ENCODE measurements around the gene COL1A1.

The COL1A1 gene

DNA sequence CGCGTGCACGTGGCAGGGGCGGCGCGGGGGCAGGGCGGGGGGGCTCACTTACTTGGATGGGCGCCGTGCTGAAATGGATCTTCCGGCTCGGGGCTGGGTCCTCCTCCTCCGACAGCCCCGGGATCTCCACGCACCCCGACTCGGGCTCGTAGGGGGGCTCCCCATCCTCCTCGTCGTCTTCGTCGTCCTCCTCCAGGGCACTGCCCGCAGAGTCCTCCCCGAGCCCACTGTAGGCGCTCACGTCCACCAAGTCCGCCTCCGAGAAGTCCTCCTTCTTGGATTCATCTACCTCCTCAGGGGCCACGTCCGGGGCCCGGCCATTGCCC lies 52.4 kb downstream of the COL1A1 start:
- no peak for ATAC-seq
- no peak for TF ChIP-seq RARB (CRISPR knock-in tag; IDR thresholded peaks at IDR 0.05)
- no peak for TF ChIP-seq SNAI2 (CRISPR knock-in tag; IDR thresholded peaks at IDR 0.05)
- TF ChIP-seq OSR1 (CRISPR knock-in tag; IDR thresholded peaks at IDR 0.05), result no peak
- TF ChIP-seq ISL1 (CRISPR knock-in tag; IDR thresholded peaks at IDR 0.05), result no peak
- TF ChIP-seq TCF4 (CRISPR knock-in tag; IDR thresholded peaks at IDR 0.05; ENCODE audit: borderline replicate concordance), result no peak
- TF ChIP-seq ZNF70 (CRISPR knock-in tag; IDR thresholded peaks at IDR 0.05), result no peak
- TF ChIP-seq BACH2 (CRISPR knock-in tag; IDR thresholded peaks at IDR 0.05; ENCODE audit: borderline replicate concordance), result no peak
- no peak for TF ChIP-seq GLIS3 (CRISPR knock-in tag; IDR thresholded peaks at IDR 0.05)
- TF ChIP-seq TOX (CRISPR knock-in tag; IDR thresholded peaks at IDR 0.05; ENCODE audit: borderline replicate concordance), result no peak

DNA sequence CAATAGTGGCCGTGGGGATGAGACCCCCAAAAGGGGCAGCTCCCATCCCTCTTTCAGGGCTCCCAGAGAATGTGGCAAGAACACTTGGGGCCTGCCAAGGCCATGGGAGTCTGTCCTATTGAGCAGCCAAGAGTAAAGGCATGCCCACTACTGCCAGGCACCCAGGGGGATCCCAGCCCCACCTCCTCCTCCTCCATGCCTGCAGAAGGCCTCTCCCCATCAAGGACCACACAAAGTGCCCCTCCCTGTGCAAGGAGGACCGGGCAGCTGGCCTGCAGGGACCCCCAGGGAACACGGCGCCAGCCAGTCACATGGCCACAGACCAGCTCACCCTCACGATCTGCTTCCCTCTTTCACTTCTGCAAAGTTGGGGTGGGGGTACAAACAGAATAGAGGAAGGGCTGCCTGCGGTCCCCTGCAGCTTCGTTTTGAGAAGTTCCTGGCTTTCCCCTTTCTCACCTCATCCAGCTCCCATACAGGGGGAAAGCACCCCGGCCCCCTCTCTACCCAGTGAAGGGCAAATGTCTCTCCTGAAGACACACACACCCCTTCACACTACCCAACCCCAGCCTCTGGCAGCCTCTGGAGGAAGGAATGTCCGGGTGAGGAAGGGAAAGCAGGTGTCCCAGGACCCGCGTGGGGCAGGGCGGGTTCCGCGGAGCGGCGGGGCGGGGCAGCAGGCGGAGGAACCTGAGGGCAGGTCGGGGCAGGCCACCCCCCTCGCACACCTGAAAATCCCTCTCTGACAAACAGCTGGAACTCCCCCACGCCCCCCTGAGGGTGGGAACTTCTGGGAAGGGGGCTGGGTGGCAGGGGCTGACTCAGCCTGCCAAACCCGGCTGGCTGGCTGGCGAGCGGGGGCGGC lies 53.0 kb downstream of the COL1A1 start:
- TF ChIP-seq, protein P1, sequence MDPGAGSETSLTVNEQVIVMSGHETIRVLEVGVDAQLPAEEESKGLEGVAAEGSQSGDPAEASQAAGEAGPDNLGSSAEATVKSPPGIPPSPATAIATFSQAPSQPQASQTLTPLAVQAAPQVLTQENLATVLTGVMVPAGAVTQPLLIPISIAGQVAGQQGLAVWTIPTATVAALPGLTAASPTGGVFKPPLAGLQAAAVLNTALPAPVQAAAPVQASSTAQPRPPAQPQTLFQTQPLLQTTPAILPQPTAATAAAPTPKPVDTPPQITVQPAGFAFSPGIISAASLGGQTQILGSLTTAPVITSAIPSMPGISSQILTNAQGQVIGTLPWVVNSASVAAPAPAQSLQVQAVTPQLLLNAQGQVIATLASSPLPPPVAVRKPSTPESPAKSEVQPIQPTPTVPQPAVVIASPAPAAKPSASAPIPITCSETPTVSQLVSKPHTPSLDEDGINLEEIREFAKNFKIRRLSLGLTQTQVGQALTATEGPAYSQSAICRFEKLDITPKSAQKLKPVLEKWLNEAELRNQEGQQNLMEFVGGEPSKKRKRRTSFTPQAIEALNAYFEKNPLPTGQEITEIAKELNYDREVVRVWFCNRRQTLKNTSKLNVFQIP (CRISPR knock-in tag; IDR thresholded peaks at IDR 0.05; ENCODE audit: borderline replicate concordance, low read depth), result no peak
- TF ChIP-seq, protein P2, sequence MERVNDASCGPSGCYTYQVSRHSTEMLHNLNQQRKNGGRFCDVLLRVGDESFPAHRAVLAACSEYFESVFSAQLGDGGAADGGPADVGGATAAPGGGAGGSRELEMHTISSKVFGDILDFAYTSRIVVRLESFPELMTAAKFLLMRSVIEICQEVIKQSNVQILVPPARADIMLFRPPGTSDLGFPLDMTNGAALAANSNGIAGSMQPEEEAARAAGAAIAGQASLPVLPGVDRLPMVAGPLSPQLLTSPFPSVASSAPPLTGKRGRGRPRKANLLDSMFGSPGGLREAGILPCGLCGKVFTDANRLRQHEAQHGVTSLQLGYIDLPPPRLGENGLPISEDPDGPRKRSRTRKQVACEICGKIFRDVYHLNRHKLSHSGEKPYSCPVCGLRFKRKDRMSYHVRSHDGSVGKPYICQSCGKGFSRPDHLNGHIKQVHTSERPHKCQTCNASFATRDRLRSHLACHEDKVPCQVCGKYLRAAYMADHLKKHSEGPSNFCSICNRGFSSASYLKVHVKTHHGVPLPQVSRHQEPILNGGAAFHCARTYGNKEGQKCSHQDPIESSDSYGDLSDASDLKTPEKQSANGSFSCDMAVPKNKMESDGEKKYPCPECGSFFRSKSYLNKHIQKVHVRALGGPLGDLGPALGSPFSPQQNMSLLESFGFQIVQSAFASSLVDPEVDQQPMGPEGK (CRISPR knock-in tag; IDR thresholded peaks at IDR 0.05; ENCODE audit: borderline replicate concordance), result peak; percentile 7; the same call in 1 of the 2 replicates
- ATAC-seq, result peak; percentile 36

DNA sequence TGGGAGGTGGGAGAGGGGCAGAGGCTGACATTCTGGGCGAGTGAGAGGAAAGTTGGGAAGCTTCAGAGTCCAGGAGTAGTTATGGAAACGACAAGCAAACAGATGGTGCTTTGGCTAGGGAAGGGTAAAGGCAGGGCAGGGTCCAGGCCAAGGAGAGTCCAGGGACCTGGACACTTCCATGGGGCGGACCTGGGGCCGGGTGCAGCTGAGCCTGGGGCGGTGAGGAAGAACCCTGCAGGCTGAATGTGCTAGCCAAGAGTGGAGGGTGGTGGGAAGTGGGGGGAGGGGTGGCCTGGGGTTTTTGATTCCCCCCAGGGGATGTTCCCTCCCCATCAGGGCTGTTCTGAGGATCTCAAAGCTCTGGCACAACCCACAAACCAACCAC lies 53.6 kb downstream of the COL1A1 start:
- ATAC-seq, result peak; percentile 25
- TF ChIP-seq ZNF70 (CRISPR knock-in tag; IDR thresholded peaks at IDR 0.05) (no peak), RARB (CRISPR knock-in tag; IDR thresholded peaks at IDR 0.05) (no peak), ZC3H10 (CRISPR knock-in tag; IDR thresholded peaks at IDR 0.05) (no peak)

DNA sequence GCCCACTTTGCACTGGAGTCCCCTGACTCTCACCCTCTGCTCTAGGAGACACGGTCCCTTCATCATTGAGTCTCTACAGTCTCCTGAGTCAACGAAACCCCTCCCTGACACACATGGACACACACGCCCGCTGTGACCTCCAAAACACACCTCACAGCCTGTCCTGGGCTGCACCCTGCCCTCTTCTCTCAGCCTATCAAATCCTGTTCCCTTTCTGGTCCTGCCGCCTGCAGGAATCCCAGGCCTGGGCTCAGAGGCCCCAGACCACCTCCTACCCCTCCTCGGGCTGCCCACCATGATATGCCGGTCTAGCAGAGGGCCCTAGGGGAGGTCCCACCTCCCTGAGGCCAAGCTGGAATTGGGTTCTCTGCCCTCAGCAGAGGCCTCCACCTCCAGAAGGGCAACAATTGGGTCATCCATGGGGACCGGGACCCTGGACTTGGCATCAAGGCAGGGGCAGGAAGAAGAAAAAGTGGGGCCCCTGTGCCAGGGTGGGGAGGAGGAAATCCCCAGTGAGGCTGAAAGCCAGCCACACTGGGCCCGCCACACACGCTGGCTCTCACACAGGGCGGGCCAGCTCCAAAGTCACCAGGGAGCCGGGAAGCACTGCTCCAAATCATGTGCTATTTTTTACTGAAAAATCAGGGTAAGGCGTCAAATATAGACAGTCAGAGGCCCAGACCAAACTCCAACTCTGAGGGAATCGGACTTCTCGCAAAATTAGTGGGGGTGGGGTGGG lies 54.3 kb downstream of the COL1A1 start:
- ATAC-seq, result no peak
- no peak for TF ChIP-seq ZNF8 (CRISPR knock-in tag; IDR thresholded peaks at IDR 0.05)
- TF ChIP-seq SNAI2 (CRISPR knock-in tag; IDR thresholded peaks at IDR 0.05), result no peak
- TF ChIP-seq, protein P3, sequence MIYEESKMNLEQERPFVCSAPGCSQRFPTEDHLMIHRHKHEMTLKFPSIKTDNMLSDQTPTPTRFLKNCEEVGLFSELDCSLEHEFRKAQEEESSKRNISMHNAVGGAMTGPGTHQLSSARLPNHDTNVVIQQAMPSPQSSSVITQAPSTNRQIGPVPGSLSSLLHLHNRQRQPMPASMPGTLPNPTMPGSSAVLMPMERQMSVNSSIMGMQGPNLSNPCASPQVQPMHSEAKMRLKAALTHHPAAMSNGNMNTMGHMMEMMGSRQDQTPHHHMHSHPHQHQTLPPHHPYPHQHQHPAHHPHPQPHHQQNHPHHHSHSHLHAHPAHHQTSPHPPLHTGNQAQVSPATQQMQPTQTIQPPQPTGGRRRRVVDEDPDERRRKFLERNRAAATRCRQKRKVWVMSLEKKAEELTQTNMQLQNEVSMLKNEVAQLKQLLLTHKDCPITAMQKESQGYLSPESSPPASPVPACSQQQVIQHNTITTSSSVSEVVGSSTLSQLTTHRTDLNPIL (CRISPR knock-in tag; IDR thresholded peaks at IDR 0.05; ENCODE audit: low read depth), result no peak
- TF ChIP-seq GLIS3 (CRISPR knock-in tag; IDR thresholded peaks at IDR 0.05), result no peak
- TF ChIP-seq ZFP30 (CRISPR knock-in tag; IDR thresholded peaks at IDR 0.05), result no peak
- TF ChIP-seq ZC3H10 (CRISPR knock-in tag; IDR thresholded peaks at IDR 0.05), result no peak
- no peak for TF ChIP-seq ZNF70 (CRISPR knock-in tag; IDR thresholded peaks at IDR 0.05)
- TF ChIP-seq, protein P2 (CRISPR knock-in tag; IDR thresholded peaks at IDR 0.05; ENCODE audit: borderline replicate concordance), result no peak
- TF ChIP-seq ARNTL (CRISPR knock-in tag; IDR thresholded peaks at IDR 0.05; ENCODE audit: borderline replicate concordance, low read depth), result no peak
- TF ChIP-seq ZFP3 (CRISPR knock-in tag; IDR thresholded peaks at IDR 0.05), result no peak
- TF ChIP-seq ISL1 (CRISPR knock-in tag; IDR thresholded peaks at IDR 0.05), result no peak
- TF ChIP-seq TCF4 (CRISPR knock-in tag; IDR thresholded peaks at IDR 0.05; ENCODE audit: borderline replicate concordance), result no peak
- TF ChIP-seq BACH2 (CRISPR knock-in tag; IDR thresholded peaks at IDR 0.05; ENCODE audit: borderline replicate concordance), result no peak
- TF ChIP-seq ESRRG (CRISPR knock-in tag; IDR thresholded peaks at IDR 0.05), result no peak
- TF ChIP-seq, protein P4, sequence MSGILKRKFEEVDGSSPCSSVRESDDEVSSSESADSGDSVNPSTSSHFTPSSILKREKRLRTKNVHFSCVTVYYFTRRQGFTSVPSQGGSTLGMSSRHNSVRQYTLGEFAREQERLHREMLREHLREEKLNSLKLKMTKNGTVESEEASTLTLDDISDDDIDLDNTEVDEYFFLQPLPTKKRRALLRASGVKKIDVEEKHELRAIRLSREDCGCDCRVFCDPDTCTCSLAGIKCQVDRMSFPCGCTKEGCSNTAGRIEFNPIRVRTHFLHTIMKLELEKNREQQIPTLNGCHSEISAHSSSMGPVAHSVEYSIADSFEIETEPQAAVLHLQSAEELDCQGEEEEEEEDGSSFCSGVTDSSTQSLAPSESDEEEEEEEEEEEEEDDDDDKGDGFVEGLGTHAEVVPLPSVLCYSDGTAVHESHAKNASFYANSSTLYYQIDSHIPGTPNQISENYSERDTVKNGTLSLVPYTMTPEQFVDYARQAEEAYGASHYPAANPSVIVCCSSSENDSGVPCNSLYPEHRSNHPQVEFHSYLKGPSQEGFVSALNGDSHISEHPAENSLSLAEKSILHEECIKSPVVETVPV (CRISPR knock-in tag; IDR thresholded peaks at IDR 0.05), result no peak
- no peak for TF ChIP-seq RARB (CRISPR knock-in tag; IDR thresholded peaks at IDR 0.05)
- no peak for TF ChIP-seq ZNF565 (CRISPR knock-in tag; conservative IDR thresholded peaks at IDR 0.05; ENCODE audit: low read depth)
- TF ChIP-seq, protein P5, sequence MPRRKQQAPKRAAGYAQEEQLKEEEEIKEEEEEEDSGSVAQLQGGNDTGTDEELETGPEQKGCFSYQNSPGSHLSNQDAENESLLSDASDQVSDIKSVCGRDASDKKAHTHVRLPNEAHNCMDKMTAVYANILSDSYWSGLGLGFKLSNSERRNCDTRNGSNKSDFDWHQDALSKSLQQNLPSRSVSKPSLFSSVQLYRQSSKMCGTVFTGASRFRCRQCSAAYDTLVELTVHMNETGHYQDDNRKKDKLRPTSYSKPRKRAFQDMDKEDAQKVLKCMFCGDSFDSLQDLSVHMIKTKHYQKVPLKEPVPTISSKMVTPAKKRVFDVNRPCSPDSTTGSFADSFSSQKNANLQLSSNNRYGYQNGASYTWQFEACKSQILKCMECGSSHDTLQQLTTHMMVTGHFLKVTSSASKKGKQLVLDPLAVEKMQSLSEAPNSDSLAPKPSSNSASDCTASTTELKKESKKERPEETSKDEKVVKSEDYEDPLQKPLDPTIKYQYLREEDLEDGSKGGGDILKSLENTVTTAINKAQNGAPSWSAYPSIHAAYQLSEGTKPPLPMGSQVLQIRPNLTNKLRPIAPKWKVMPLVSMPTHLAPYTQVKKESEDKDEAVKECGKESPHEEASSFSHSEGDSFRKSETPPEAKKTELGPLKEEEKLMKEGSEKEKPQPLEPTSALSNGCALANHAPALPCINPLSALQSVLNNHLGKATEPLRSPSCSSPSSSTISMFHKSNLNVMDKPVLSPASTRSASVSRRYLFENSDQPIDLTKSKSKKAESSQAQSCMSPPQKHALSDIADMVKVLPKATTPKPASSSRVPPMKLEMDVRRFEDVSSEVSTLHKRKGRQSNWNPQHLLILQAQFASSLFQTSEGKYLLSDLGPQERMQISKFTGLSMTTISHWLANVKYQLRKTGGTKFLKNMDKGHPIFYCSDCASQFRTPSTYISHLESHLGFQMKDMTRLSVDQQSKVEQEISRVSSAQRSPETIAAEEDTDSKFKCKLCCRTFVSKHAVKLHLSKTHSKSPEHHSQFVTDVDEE (CRISPR knock-in tag; IDR thresholded peaks at IDR 0.05), result no peak
- no peak for TF ChIP-seq CSDC2 (CRISPR knock-in tag; IDR thresholded peaks at IDR 0.05)
- no peak for TF ChIP-seq TOX (CRISPR knock-in tag; IDR thresholded peaks at IDR 0.05; ENCODE audit: borderline replicate concordance)

Data from SK-N-SH treated with all-trans-retinoic acid at 6 μM for 48 hours (cell line).